Anterior cingulate cortex (tissue), 58 donors: Measurements from ENCODE around the gene DDX10.
"Not testable (repeated sequence)": the region's sequence is repeated elsewhere in the genome, so short reads cannot be mapped to it uniquely, and the experiment has no call there.

Source experiments
- DNase-seq, 58 donors: peaks; one replicate each; lab custom pipeline; 2025; lab: John Stamatoyannopoulos, UW

DDX10 gene

DNA sequence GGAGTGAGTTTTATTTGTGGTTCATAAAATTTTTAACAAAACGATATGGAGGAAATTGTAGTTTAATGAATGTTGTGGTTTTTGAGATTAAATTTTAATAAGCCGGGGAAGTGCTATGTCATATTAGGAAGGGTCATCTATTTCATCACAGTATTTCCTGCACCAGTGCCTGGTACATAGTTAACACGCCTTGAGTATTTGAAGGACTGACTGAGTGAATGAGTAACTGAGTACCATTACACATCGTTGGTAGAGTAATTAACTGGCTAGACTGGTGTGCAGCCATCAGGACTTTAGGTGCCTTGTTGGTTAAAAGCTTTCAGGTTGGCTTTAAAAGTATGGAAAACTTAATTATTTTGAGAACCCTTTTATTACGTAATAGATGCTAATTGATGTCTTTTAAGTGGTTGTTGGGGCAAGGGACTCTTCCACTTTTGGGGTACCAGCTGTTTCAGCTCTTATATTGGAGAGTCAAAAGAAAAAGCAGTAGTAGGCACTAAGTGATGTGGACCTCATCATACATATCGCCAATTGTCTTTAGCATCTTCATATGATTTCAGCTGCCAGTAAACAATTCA is 101.8 kb downstream of the DDX10 start:
- no peak for DNase-seq

DNA sequence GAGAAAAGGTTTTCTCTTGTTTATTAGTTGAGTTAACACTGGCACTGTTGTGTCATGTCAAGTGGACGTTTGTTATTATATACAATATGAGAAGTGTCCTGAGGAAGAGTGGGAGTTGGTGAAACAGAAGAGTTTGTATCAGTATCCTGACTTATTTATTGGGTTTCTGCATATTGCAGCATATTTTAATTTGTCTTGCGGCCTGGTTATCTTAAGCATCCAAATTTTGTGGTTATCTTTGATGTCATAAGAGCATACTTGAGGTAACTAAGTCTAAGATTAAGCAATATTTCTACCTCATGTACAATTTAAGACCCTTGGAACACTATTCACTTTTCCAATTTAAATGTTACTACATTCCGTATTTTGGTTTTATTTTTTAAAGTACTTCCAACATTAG is 103.5 kb downstream of the DDX10 start:
- DNase-seq = no peak

DNA sequence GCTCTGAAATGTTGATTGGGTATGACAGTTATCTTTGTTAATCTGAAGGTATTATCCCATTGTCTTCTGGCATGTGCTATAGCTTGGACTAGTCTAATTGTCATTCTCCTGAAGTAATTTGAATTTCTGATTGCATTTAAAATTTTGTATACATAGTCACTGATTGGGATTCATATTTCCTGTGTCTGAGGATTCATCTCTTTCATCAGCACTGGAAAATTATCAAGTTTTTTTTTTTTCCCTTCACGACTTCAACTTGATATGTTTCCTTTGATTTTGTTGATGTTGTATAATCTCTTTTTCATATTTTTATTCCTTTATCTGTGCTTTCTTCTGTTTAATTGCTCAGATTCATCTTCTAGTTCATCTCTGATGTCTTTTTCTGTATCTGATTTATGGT is 104.1 kb downstream of the DDX10 start:
- DNase-seq = no peak

DNA sequence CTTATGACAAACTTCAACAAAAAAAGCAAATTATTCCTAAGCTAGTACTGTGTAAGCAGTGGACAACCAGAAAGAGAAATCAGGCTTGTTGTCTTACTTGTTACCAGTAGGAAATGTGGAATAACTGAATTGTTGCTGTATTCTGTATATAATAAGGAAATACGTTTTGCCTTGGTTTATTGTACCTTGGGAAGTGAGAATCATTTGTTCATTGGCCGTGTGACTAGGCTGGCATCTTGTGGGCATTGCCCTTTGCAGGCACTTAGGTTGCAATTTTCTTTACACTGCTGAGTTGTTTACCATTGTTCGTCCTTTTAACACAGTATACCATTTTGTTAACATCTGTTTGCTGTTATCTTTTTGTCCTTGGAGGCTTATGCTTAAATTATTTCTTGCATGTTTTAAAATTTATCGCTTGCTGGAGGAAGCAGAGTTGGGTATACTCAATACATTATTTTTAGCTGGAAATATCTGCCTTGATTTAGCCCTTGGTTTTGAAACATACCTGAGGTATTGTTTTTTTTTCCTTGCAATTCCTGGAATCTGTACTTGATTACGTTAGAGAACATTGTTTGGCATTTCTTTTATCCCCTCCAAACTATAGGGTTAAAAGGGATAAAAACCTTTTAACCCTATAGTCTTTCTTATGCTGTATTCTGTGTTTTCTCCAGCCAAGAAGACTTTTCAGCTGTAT is 109.3 kb downstream of the DDX10 start:
- no peak for DNase-seq

GRCh38 chr11:108775324-108775723 is 110.5 kb downstream of the DDX10 start:
- no peak for DNase-seq

- not testable (repeated sequence) for DNase-seq
Observed at GRCh38 chr11:108779147-108779546, 114.3 kb downstream of the DDX10 start.

GRCh38 chr11:108780119-108780518 is 115.2 kb downstream of the DDX10 start:
- DNase-seq = no peak

GRCh38 chr11:108781946-108782345 is 117.1 kb downstream of the DDX10 start:
- DNase-seq = no peak

DNA sequence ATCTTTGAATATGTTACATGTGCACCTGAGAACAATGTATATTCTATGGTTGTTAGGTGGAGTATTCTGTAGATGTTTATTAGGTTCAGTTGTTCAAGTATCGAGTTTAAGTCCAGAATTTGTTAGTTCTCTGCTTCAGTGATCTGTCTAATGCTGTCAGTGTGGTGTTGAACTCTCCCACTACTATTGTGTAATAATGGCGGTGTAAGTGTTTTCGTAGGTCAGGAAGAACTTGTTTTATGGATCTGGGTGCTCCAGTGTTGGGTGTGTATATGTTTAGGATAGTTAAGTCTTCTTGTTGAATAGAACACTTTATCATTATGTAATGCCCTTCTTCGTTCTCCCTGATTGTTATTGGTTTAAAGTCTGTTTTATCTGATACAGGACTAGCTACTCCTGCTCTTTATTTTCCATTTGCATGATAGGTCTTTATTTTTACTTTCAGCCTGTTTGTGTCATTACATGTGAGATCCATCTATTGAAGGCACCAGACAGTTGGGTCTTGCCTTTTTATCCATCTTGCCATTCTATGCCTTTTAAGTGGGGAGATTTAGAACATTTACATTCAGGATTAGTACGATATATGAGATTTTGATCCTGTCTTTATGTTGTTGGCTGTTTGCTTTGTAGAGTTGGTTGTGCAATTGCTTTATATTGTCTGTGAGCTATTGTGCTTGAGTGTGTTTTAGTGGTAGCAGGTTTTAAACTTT is 121.6 kb downstream of the DDX10 start:
- no peak for DNase-seq

- no peak for DNase-seq
Observed at GRCh38 chr11:108787105-108787504, 122.2 kb downstream of the DDX10 start.

DNA sequence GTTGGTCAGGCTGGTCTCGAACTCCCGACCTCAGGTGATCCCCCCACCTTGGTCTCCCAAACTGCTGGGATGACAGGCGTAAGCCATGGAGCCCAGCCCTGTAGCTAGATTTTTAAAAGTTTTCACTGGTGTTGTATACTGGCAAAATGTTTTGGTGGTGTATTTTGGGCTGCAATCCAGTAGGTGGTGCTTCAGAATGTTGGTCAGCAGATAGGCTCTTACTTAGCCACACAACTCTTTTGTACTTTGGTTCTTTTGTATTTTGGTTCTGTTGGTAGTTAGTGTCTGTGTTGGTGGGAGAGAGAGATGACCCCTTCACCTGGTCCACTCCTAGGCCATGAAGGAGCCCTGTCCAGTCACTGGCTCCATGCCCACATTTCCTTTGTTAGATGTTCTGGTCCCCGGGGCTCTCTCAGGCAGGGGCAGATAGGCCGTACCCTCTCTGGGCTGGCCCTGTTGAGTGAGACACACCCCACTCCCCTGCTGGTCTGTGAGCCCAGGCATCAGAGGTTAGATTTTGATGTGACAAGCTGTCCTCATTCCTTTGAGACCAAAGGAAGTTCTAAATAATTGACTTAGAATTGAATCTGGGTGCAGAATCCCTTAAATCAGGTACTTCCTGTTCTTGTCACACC is 123.8 kb downstream of the DDX10 start:
- peak in 1 of 58 donors; percentile 0 for DNase-seq

DNA sequence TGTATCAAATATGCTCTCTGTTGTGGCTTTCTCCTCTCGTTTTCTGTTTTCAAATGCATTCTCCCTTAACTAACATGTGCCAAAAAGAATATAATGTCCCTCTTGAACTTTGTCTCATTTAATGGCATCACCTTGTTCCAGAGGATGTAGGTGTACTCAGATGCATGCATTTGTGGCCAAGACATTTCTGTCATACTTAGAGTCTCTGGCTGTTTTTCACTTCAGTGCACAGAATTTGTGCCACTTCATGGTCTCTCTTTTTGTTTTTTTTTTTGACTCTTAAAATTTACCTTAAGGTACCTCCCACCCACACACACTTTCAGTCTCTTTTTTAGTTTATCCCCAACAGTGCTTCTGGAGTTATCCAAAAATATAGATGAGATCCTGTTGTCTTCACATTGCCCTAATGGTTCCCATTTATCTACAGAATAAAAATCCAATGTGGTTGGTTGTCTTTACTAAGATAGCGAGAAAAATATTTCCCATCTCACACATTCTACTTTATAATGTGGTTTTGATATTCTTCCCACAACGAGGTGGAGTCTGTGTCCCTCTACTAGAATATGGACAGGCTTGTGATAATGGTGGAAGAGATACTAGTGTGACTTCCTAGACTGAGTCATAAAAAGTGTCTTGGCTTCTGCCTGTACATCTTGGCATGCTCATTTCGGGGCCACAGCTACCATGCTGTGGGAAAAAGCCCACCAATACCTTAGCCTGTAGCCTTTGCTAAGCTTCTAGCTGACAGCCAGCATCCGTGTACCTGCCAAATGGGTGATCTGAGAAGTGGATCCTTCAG is 125.8 kb downstream of the DDX10 start:
- no peak for DNase-seq

DNA sequence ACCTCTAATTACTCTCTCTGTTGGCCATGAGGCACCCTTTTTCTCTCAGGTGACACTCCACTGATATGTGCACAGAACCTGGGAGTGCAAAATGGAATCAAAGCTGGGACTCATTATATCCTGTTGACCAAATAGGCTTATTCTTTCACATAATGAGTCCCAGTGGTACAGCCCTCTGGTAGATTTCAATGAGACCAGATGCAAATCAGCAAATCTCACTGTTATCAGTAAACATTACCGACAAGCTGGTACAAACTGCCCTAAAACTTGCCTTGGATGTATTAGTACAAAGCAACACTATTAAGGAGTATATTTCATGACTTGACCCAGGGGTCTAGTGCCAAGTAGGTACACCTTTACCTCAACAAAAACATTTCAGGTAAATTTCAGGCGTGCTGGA is 128.3 kb downstream of the DDX10 start:
- no peak for DNase-seq

- DNase-seq = no peak
Observed at GRCh38 chr11:108793611-108794010, 128.7 kb downstream of the DDX10 start.

GRCh38 chr11:108796551-108796950 is 131.7 kb downstream of the DDX10 start:
- DNase-seq = no peak

DNA sequence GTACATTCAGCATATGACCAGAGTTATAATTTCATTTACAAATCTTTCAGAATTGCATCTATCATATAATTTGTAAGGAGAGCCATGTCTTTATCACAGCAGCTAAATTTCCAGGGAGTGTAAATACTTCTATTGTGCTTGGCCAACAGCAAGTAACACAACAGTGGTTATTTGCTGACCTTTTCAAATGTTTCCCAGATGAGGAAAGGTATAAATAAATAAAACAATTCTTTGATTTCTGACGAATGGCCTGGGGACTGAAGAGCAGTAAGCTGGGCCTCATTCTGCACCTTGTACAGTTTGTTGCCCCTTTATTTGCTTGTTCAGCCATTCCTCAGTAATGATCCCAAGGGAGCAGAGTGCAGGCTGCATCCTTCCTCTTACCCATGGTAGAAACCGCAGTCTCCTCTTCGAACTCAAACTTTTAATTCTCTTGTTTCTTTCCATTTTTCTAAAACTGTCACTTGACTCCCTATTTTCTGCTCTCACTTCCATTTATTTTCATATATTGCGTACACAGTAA is 132.8 kb downstream of the DDX10 start:
- no peak for DNase-seq

GRCh38 chr11:108802492-108802891 is 137.6 kb downstream of the DDX10 start:
- no peak for DNase-seq

DNA sequence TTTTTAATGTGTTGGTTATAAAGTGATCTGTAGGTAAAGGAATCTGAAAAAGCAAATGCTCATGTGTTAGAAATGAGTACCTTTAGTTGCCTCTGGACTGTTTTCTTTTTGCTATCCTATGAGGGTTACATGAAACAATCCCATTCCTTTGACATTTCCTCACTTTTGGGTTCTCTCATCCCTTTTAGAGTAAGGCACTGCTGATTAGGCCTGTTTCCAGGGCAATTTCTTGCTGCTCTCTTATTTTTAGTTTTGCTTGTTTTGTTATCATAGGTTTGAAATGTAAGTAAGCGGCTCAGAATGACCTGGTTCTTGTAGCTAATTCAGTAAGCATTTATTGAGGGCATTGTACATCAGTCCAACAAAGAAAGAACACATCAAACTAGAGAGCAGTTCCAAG is 138.9 kb downstream of the DDX10 start:
- no peak for DNase-seq

DNA sequence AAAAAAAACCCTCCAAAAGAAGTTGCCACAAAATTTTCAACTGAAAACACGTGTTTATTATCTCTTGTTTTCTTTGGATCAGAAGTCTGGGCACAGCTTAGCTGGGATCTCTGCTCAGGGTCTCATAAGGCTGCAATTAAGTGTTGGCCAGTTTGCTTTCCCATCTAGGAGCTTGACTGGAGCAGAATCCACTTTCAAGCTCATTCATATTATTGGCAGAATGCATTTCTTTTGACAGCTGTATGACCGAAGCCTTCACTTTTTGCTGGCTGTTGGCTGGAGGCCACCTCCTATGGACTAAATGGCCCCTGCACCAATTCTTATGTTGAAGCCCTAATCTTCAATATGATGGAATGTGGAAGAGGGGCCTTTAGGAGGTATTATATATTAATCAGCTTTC is 139.6 kb downstream of the DDX10 start:
- no peak for DNase-seq

- DNase-seq = no peak
Observed at GRCh38 chr11:108805030-108805429, 140.2 kb downstream of the DDX10 start.
